SK-N-SH (cell line): ENCODE measurements around the gene TMEM185A. TPM values are rescaled to one million over a fixed set of nuclear protein-coding genes. Genes with fewer than 3 reads are reported as not detected.

Experiments
- CTCF ChIA-PET: fragments of 300-600, 350-600 bp; formaldehyde crosslinking; extraction: SDS; loops from one replicate; lab custom pipeline; 2021; lab: Yijun Ruan, JAX
- POLR2A ChIA-PET: fragments of 350-600 bp; sonication (Branson Sonifier 250); formaldehyde crosslinking; extraction: SDS; loops from one replicate; lab custom pipeline; 2020; ENCODE audit warnings: antibody characterized with exemption, inconsistent platforms; lab: Yijun Ruan, JAX
- DNase-seq: peaks from one replicate; pipeline ENCODE4 v3.0.0; 2012
- H2AFZ ChIP-seq: fragments of 200-600 bp; sonication (generic); 2 replicates; pipeline ENCODE4 v1.8.1; 2016; ENCODE audit warnings: antibody characterized with exemption, mild to moderate bottlenecking, low read depth
- H3F3A ChIP-seq: fragments of 200-600 bp; sonication (generic); replicated peaks from 2 replicates; pipeline ENCODE3; 2016; ENCODE audit warnings: antibody characterized with exemption, mild to moderate bottlenecking; ENCODE audit not compliant: insufficient read depth
- H3K27ac ChIP-seq, 2 experiments: fragments of 200-500 bp in 1 of 2; fragments of 200-600 bp in 1 of 2; sonication (Bioruptor generic) in 1 of 2; sonication (generic), shearing (Covaris generic) in 1 of 2; 2 replicates each; pipeline versions ENCODE4 v1.5.1 to v1.6.1; 2014 to 2016; ENCODE audit warnings: low read depth in 2 of 2, inconsistent platforms in 1 of 2, low read length in 1 of 2, mild to moderate bottlenecking in 1 of 2, mixed read lengths in 1 of 2
- H3K27me3 ChIP-seq: fragments of 200-600 bp; sonication (generic), shearing (Covaris generic); 2 replicates; pipeline ENCODE4 v1.6.1; 2016; ENCODE audit warnings: mixed run types; ENCODE audit not compliant: insufficient read depth
- H3K36me3 ChIP-seq, 2 experiments: fragments of 200-500 bp in 1 of 2; fragments of 200-600 bp in 1 of 2; sonication (Bioruptor generic) in 1 of 2; sonication (generic) in 1 of 2; replicated peaks in 1 of 2; 2 replicates each; pipeline versions ENCODE3 to v1.5.1; 2014 to 2016; ENCODE audit warnings: low read length in 1 of 2, mild to moderate bottlenecking in 1 of 2; ENCODE audit not compliant: insufficient read depth in 2 of 2, control insufficient read depth in 1 of 2
- H3K4me1 ChIP-seq, 2 experiments: fragments of 200-500 bp in 1 of 2; fragments of 200-600 bp in 1 of 2; sonication (Bioruptor generic) in 1 of 2; sonication (generic), shearing (Covaris generic) in 1 of 2; 2 replicates each; pipeline versions ENCODE4 v1.5.1 to v1.6.1; 2014 to 2016; ENCODE audit warnings: low read depth in 1 of 2, low read length in 1 of 2, mixed run types in 1 of 2; ENCODE audit not compliant: insufficient read depth in 2 of 2, control insufficient read depth in 1 of 2
- H3K4me2 ChIP-seq: fragments of 200-600 bp; sonication (generic), shearing (Covaris generic); 2 replicates; pipeline ENCODE4 v1.6.1; 2017; ENCODE audit warnings: mixed run types
- H3K4me3 ChIP-seq, 2 experiments: fragments of 200-500 bp in 1 of 2; fragments of 200-600 bp in 1 of 2; sonication (Bioruptor generic) in 1 of 2; sonication (generic), shearing (Covaris generic) in 1 of 2; 2 replicates each; pipeline versions ENCODE4 v1.5.1 to v1.8.1; 2014 to 2016; ENCODE audit warnings: low read depth in 2 of 2, inconsistent platforms in 1 of 2, low read length in 1 of 2, mild to moderate bottlenecking in 1 of 2, mixed read lengths in 1 of 2, moderate library complexity in 1 of 2
- H3K79me2 ChIP-seq: fragments of 200-600 bp; sonication (generic); 2 replicates; pipeline ENCODE4 v1.8.1; 2017; ENCODE audit warnings: mild to moderate bottlenecking; ENCODE audit not compliant: insufficient read depth
- H3K9ac ChIP-seq: fragments of 200-600 bp; sonication (generic); 2 replicates; pipeline ENCODE4 v1.6.1; 2017; ENCODE audit warnings: mixed run types
- H3K9me2 ChIP-seq: fragments of 200-600 bp; sonication (generic); 2 replicates; pipeline ENCODE4 v1.6.1; 2017; ENCODE audit warnings: mixed run types
- H3K9me3 ChIP-seq: fragments of 200-600 bp; sonication (generic); 2 replicates; pipeline ENCODE4 v1.6.1; 2017; ENCODE audit warnings: mixed run types, mild to moderate bottlenecking, moderate library complexity
- H4K20me1 ChIP-seq: fragments of 200-600 bp; sonication (generic); 2 replicates; pipeline ENCODE4 v1.6.1; 2017; ENCODE audit warnings: mild to moderate bottlenecking, mixed run types; ENCODE audit not compliant: insufficient read depth
- ELF1 ChIP-seq: IDR thresholded peaks from 2 replicates; pipeline ENCODE4 v1.4.0; 2012
- FOXM1 ChIP-seq: IDR thresholded peaks from 2 replicates; pipeline ENCODE4 v1.4.0; 2012; ENCODE audit warnings: low read depth, mild to moderate bottlenecking
- GABPA ChIP-seq: IDR thresholded peaks from 2 replicates; pipeline ENCODE4 v1.4.0; 2012; ENCODE audit warnings: low read depth, mild to moderate bottlenecking
- GATA2 ChIP-seq: sonication (generic); formaldehyde crosslinking; IDR thresholded peaks from 2 replicates; pipeline ENCODE4 v1.5.0; 2020; ENCODE audit warnings: mild to moderate bottlenecking, missing genetic modification reagents
- IRF3 ChIP-seq: fragments of 150-350 bp; IDR thresholded peaks from 2 replicates; pipeline ENCODE4 v1.6.1; 2016; ENCODE audit warnings: mild to moderate bottlenecking, low read depth, low read length
- JUND ChIP-seq: IDR thresholded peaks from 2 replicates; pipeline ENCODE4 v1.4.0; 2012
- MAX ChIP-seq: IDR thresholded peaks from 2 replicates; pipeline ENCODE4 v1.4.0; 2012; ENCODE audit warnings: low read depth
- MXI1 ChIP-seq: IDR thresholded peaks from 2 replicates; pipeline ENCODE4 v1.6.1; 2012; ENCODE audit warnings: mild to moderate bottlenecking, low read depth, low read length, improper control_type of control experiment
- PBX3 ChIP-seq: IDR thresholded peaks from 2 replicates; pipeline ENCODE4; 2012
- POLR2AphosphoS5 ChIP-seq: IDR thresholded peaks from 2 replicates; pipeline ENCODE4 v1.6.1; 2012; ENCODE audit warnings: low read depth, low read length
- RCOR1 ChIP-seq: fragments of 150-350 bp; IDR thresholded peaks from 2 replicates; pipeline ENCODE4 v1.6.1; 2017; ENCODE audit warnings: antibody characterized with exemption, low read length
- REST ChIP-seq: IDR thresholded peaks from 2 replicates; pipeline ENCODE4 v1.6.1; 2012; ENCODE audit warnings: mild to moderate bottlenecking, low read depth, low read length, moderate library complexity
- TAF1 ChIP-seq: IDR thresholded peaks from 2 replicates; pipeline ENCODE4 v1.6.1; 2012; ENCODE audit warnings: low read depth, mild to moderate bottlenecking, low read length, moderate library complexity, borderline replicate concordance
- TEAD4 ChIP-seq: IDR thresholded peaks from 2 replicates; pipeline ENCODE4 v1.4.0; 2012; ENCODE audit warnings: mild to moderate bottlenecking, borderline replicate concordance; ENCODE audit not compliant: insufficient read depth
- USF1 ChIP-seq: IDR thresholded peaks from 2 replicates; pipeline ENCODE4 v1.4.0; 2012; ENCODE audit warnings: low read depth, borderline replicate concordance
- USF2 ChIP-seq: fragments of 150-350 bp; IDR thresholded peaks from 2 replicates; pipeline ENCODE4 v1.6.1; 2017; ENCODE audit warnings: antibody characterized with exemption, low read length, low read depth, borderline replicate concordance
- YY1 ChIP-seq: IDR thresholded peaks from 2 replicates; pipeline ENCODE4 v1.4.0; 2012; ENCODE audit warnings: low read depth, mild to moderate bottlenecking
- WGBS: methylation state at CpG from one replicate; pipeline ENCODE4 v1.1.6; 2017; ENCODE audit warnings: low lambda C conversion rate; 5-methylcytosine and 5-hydroxymethylcytosine counted together
- polyA plus RNA-seq, 3 experiments: library from polyadenylated mRNA; depleted of rRNA; stranded (reverse); fragments of >200 nt; gene quantifications; 2 replicates each; pipeline ENCODE4 v1.2.3, GENCODE V29; 2012

TMEM185A gene
- polyA plus RNA-seq, 1 of the 3 experiments (the other 2 are of a cell fraction): 11.9 TPM

- Histone ChIP-seq H4K20me1 (no peaks in the 10 kb centered on the region), H2AFZ (no peak overlapping the region), H3F3A (no peaks in the 10 kb centered on the region), H3K9me2 (no peaks in the 10 kb centered on the region), H3K9ac (no peak overlapping the region), H3K9me3 (no peaks in the 10 kb centered on the region), H3K4me2 (no peak overlapping the region), H3K27ac (peak overlapping the region in 1 of 2 experiments; percentile 35; a peak in 2 of 4 replicates), H3K4me1 (no peaks in the 10 kb centered on the region)
- 18% methylated on average over 1 of the region's 1 CpG for WGBS
- POLR2A ChIA-PET: no interaction called here
- CTCF ChIA-PET: no interaction called here
- DNase-seq: no peak
- TF ChIP-seq GABPA (no peak), FOXM1 (no peak), TEAD4 (no peak), REST (no peak), IRF3 (no peak), GATA2 (CRISPR knock-in tag) (no peak), MXI1 (no peak), RCOR1 (no peak), JUND (no peak), USF1 (no peak), USF2 (no peak), TAF1 (no peak), PBX3 (no peak), ELF1 (no peak), POLR2AphosphoS5 (no peak), MAX (no peak), YY1 (no peak)
- TF ChIP-seq, all 33 proteins: peak for 0
- no peaks in the 10 kb centered on the region; the same call in 1 of the 2 replicates for H3K27me3 ChIP-seq
- no peaks in the 10 kb centered on the region for H3K36me3 ChIP-seq
- H3K79me2 ChIP-seq: no peaks in the 10 kb centered on the region
- no peak overlapping the region for H3K4me3 ChIP-seq
Measured at GRCh38 chrX:149572743-149573142, 58.8 kb downstream of the TMEM185A start.
